Midbrain (tissue), 1 donor: Measurements from ENCODE around the gene ELAVL2.

Experiments used
- DNase-seq: peaks from one replicate; lab custom pipeline; 2025; lab: John Stamatoyannopoulos, UW

The ELAVL2 gene

GRCh38 chr9:23659346-23660006 is 166.6 kb downstream of the ELAVL2 start:
- no peak for DNase-seq

- DNase-seq = no peak
These were observed 167.4 kb downstream of the ELAVL2 start for GRCh38 chr9:23658376-23659258.

GRCh38 chr9:23651051-23651450 is 175.0 kb downstream of the ELAVL2 start:
- no peak for DNase-seq

- no peak for DNase-seq
These were observed 177.4 kb downstream of the ELAVL2 start for GRCh38 chr9:23648651-23649050.

GRCh38 chr9:23644896-23645295 is 181.1 kb downstream of the ELAVL2 start:
- no peak for DNase-seq

GRCh38 chr9:23644326-23644725 is 181.7 kb downstream of the ELAVL2 start:
- no peak for DNase-seq

- no peak for DNase-seq
These were observed 182.3 kb downstream of the ELAVL2 start for GRCh38 chr9:23643656-23644258.
